Activated CD8-positive, alpha-beta memory T cell treated with anti-CD3 and anti-CD28 coated beads for 36 hours (primary cell): ENCODE measurements around the gene LRRC42. TPM values are rescaled to one million over a fixed set of nuclear protein-coding genes. Genes with fewer than 3 reads are reported as not detected.
"Not testable (repeated sequence)": the region's sequence is repeated elsewhere in the genome, so short reads cannot be mapped to it uniquely, and the experiment has no call there.

Experiments used
- CTCF ChIA-PET: fragments of 350-600 bp; sonication (Branson Sonifier 250); formaldehyde crosslinking; loops from one replicate; lab custom pipeline; 2021; ENCODE audit warnings: antibody characterized with exemption; lab: Charles Lee
- POLR2A ChIA-PET: fragments of 350-600 bp; sonication (Branson Sonifier 250); formaldehyde crosslinking; loops from one replicate; lab custom pipeline; 2021; ENCODE audit warnings: antibody characterized with exemption; lab: Charles Lee
- total RNA-seq, 2 experiments: library from RNA; stranded (reverse); gene quantifications; one replicate each; pipeline ENCODE4 v1.2.3, GENCODE V29; 2021

The LRRC42 gene
- total RNA-seq, 2 experiments from 2014 or later, result 26.9 to 28.1 TPM

- ChIA-PET CTCF (no interaction called here), POLR2A (interaction anchor here (0.6 kb wide), 1 partner anchor 10 kb away, joined by 3 read pairs; no protein-coding TSS in a partner anchor)
These were observed 46.1 kb downstream of the LRRC42 start for GRCh38 chr1:53992085-53992874.

GRCh38 chr1:53994516-53994915, 48.4 kb downstream of the LRRC42 start:
- CTCF ChIA-PET, POLR2A ChIA-PET: not testable (repeated sequence)

DNA sequence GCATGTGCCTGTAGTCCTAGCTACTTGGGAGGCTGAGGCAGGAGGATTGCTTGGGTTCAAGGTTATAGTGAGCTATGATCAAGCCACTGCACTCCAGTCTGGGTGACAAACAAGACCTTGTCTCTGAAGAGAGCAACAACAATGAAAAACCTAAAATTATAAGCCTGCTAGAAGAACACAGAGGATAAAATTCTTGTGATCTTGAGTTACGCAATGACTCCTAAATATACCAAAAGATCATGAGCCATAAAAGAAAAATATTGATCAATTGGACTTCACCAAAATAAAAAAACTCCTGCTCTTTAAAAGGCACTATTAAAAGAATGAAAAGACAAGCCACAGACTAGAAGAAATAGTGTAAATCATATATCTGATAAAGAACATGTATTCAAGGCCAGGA, 49.5 kb downstream of the LRRC42 start:
- CTCF ChIA-PET, result no interaction called here
- POLR2A ChIA-PET, result no interaction called here

GRCh38 chr1:53998223-53998622, 52.1 kb downstream of the LRRC42 start:
- ChIA-PET POLR2A (no interaction called here), CTCF (no interaction called here)

DNA sequence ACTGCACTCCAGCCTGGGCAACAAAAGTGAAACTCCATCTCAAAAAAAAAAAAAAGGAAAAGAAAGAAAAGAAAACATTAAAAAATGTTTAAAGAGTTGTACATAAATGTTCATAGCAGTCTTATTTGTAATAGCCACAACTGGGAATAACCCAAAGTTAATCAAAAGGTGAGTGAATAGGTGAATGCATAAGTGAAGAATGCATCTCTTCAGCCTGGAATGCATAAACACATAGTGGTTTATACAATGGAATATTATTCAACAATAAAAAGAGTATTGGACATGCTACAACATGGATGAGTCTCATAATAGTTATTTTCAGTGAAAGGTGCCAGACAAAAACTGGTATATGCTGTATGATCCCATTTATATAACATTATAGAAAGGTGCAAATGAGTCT, 53.8 kb downstream of the LRRC42 start:
- ChIA-PET CTCF (no interaction called here), POLR2A (no interaction called here)

DNA sequence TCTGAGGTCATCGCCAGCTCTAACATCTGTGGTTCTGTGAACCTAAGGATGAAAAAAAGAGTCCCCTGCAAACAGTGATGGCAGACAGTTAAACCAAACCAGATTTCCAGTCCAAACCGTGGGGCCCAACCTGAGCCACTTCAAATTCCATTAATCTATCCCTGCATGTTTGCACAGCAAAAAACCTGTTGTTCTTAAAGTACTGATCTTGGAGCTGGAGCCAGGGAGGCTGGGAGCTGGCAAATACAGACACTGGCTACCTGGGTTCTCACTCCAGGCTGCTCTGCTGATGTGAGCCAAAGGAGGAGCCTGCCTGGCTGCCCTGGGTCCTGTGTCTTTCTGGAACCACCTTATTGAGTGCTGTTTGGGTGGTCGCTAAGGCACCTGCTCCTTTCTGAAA, 55.4 kb downstream of the LRRC42 start:
- CTCF ChIA-PET, result no interaction called here
- POLR2A ChIA-PET, result no interaction called here

GRCh38 chr1:54002544-54003248, 56.5 kb downstream of the LRRC42 start:
- CTCF ChIA-PET, result no interaction called here
- POLR2A ChIA-PET, result no interaction called here

DNA sequence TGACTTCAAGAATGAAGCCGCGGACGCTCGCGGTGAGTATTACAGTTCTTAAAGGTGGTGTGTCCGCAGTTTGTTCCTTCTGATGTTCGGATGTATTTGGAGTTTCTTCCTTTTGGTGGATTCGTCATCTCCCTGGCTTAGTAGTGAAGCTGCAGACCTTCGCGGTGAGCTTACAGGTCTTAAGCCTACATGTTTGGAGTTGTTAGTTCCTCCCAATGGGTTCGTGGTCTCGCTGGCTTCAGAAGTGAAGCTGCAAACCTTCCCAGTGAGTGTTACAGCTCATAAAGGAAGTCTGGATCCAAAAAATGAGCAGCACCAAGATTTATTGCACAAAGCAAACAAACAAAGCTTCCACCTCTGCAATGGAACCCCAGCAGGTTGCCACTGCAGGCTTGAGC, 57.1 kb downstream of the LRRC42 start:
- POLR2A ChIA-PET, result no interaction called here
- CTCF ChIA-PET, result no interaction called here

DNA sequence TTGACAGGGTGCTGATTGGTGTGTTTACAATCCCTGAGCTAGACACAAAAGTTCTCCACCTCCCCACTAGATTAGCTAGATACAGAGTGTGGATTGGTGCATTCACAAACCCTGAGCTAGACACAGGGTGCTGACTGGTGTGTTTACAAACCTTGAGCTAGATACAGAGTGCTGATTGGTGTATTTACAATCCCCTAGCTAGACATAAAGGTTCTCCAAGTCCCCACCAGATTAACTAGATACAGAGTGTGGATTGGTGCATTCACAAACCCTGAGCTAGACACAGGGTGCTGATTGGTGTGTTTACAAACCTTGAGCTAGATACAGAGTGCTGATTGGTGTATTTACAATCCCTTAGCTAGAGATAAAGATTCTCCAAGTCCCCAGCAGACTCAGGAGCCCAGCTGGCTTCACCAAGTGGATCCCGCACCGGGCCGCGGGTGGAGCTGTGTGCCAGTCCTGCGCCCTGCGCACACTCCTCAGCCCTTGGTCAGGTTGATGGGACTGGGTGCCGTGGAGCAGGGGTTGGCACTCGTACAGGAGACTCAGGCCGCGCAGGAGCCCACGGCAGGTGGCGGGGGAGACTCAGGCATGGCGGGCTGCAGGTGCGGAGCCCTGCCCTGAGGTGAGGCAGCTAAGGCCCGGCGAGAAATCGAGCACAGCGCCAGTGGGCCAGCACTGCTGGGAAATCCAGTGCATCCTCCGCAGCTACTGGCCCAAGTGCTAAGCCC, 57.8 kb downstream of the LRRC42 start:
- CTCF ChIA-PET, POLR2A ChIA-PET: not testable (repeated sequence)

DNA sequence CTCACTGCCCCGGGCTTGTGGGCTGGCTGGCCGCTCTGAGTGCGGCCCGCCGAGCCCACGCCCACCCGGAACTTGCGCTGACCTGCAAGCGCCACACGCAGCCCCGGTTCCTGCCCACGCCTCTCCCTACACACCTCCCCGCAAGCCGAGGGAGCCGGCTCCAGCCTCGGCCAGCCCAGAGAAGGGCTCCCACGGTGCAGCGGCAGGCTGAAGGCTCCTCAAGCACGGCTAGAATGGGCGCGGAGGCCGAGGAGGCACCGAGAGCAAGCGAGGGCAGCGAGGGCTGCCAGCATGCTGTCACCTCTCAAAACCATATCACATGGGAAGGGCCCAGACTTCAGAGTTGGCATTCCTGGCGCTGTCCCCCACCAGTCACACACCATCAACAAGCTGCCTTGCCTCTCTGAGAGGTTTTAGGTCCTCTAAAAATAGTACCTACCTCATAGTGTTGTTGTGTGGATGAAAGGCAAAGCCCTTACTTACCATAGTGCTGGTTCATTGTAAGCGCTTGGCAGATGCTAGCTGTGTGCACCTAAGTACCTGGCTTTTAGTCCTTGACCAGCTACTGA, 58.4 kb downstream of the LRRC42 start:
- ChIA-PET POLR2A (no interaction called here), CTCF (no interaction called here)

DNA sequence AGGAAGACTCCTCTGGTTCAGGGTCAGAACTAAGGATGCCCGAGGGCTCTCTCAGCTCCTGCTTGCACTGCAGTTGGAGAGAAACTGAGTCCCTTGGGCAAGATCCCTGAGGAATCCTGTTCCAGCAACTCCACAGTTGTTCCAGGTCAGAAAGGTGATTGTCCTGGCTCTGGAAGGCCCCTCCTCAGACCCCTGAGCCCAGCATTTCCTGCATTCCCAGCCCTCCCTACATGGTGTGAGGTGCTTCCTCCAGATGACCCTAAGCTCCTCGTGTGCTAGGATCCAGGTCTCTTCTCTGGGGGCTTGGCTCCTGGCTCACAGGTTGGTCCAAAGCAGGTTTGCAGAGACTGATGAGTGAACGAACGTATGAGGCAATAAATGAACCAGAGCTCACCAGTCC, 60.4 kb downstream of the LRRC42 start:
- ChIA-PET CTCF (no interaction called here), POLR2A (no interaction called here)

- CTCF ChIA-PET, result no interaction called here
- POLR2A ChIA-PET, result no interaction called here
These were observed 61.5 kb downstream of the LRRC42 start for GRCh38 chr1:54007613-54008012.

- ChIA-PET POLR2A (no interaction called here), CTCF (no interaction called here)
These were observed 62.7 kb downstream of the LRRC42 start for GRCh38 chr1:54008876-54009275.

DNA sequence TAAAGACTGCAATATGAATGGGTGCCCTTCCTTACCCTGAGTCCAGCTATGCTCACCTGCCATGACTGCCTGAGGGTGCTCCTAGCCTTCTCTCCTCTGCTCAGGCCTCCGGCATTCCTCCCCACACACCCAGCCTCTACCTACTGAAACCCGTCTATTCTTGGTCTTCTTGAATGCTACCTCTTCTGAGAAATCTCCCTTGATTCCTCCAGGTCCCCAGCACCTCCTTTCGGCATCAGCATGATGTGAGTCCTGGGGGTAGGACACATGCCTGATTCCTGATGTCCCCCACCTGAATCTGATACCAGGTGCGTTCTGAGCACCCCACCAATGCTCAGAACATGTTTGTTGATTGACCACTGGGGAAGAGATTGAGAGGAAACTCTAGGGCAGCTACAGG, 63.3 kb downstream of the LRRC42 start:
- ChIA-PET POLR2A (no interaction called here), CTCF (no interaction called here)

DNA sequence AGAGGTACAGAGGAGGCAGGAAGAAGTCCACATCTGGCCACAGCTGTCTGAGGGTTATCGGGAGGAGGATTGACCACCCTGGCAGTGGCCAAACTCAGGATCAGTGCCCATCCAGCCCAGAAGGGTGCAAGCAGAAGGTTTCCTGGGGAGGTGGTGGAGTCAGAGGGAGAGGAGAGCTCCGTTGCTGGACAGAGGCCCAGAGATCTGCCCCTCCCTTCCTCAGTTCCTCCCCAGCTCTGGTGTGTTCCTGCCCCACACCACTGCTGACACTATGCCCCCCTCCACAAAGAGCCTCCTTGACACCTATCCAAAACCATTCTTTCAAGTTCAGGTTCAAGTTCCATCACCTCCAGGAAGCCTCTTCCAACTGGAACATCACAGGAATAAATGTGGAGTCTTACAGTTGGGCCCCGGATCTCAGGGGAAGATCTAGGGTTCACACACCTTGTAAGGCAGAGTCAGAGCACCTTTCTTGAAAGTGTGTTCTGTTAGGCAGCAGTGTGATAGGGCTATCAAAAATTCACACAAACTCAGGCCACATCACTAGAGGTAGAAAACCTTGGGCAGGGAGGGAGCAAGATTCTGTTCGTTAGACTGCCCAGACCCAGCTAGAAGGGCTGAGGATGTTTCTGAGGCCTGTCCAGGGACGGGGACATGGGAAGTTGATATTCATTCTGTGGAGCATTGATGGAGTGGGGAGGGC, 64.4 kb downstream of the LRRC42 start:
- ChIA-PET POLR2A (no interaction called here), CTCF (interaction anchor here (0.6 kb wide), 1 partner anchor 538 kb away, joined by 3 read pairs; no protein-coding TSS in a partner anchor)

- ChIA-PET CTCF (no interaction called here), POLR2A (interaction anchor here (0.6 kb wide), 1 partner anchor 106 kb away, joined by 3 read pairs; no protein-coding TSS in a partner anchor)
These were observed 65.3 kb downstream of the LRRC42 start for GRCh38 chr1:54011316-54012007.

DNA sequence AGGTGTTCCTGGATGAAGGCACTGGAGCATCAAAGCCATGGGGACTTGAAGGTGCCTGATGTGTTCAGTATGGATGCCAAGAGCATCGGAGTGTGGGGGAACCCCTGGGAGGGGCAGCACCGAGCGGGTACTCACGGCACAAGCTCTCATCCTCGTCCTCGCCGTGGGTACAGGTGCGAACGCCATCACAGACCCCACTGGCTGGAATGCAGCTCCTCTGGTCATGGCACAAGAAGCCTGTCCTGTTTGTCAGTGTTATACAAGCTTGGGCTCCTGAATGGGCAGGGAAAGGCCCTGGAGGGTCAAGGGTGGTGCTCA, 65.8 kb downstream of the LRRC42 start:
- POLR2A ChIA-PET, result interaction anchor here (0.6 kb wide), 1 partner anchor 105 kb away, joined by 3 read pairs; no protein-coding TSS in a partner anchor

DNA sequence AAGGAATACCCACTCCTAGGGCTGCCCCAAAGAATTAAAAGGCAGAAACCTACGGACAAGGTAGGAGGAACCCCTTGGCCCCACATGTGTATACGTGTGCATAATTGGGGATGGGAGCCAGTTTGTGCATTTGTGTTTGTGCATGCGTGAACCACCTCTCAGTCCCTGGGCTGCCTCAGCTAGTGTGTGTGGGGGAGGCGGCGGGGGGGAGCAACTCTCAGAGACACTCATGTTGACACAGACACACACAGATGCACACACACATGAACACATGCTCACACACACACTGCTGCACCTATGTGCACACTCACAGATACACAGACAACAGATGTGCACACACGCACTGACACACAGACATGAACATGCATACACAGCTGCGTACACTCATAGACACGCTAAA, 66.7 kb downstream of the LRRC42 start:
- ChIA-PET CTCF (no interaction called here), POLR2A (no interaction called here)

More for the DNA sequence above, 65.8 kb downstream of the LRRC42 start:
- CTCF ChIA-PET, result no interaction called here
